Activated CD8-positive, alpha-beta memory T cell treated with anti-CD3 and anti-CD28 coated beads, Interleukin-2, amount 10 ng/mL, durations not matched to agents 7 days and 5 days (primary cell): Measurements from ENCODE around the gene ADAM12. TPM values are rescaled to one million over a fixed set of nuclear protein-coding genes. Genes with fewer than 3 reads are reported as not detected.

ENCODE experiments used
- ATAC-seq: fragments of 150-1000 bp; cut with Tn5 transposase; one replicate; pipeline ENCODE4 v1.10.0; 2021; ENCODE audit warnings: moderate library complexity
- CTCF ChIA-PET: fragments of 350-600 bp; sonication (Branson Sonifier 250); formaldehyde crosslinking; loops from one replicate; lab custom pipeline; 2021; ENCODE audit warnings: antibody characterized with exemption; lab: Charles Lee
- DNase-seq: peaks from one replicate; pipeline ENCODE4 v3.0.0-alpha.2; 2020
- H3K27ac Mint-ChIP-seq: one replicate; pipeline ENCODE4 v1.8.0; 2021; ENCODE audit warnings: mild to moderate bottlenecking, mixed read lengths
- H3K27me3 Mint-ChIP-seq: one replicate; pipeline ENCODE4 v1.8.0; 2021; ENCODE audit warnings: mixed read lengths
- H3K36me3 Mint-ChIP-seq: one replicate; pipeline ENCODE4 v1.8.0; 2021; ENCODE audit warnings: mild to moderate bottlenecking, mixed read lengths
- H3K4me1 Mint-ChIP-seq: one replicate; pipeline ENCODE4 v1.8.0; 2021; ENCODE audit warnings: mixed read lengths
- H3K4me3 Mint-ChIP-seq: one replicate; pipeline ENCODE4 v1.8.0; 2021; ENCODE audit warnings: mild to moderate bottlenecking, moderate library complexity, mixed read lengths
- H3K9me3 Mint-ChIP-seq: one replicate; pipeline ENCODE4 v1.8.0; 2022; ENCODE audit warnings: low read depth, mixed read lengths
- total RNA-seq, 2 experiments: library from RNA; stranded (reverse); gene quantifications; one replicate each; pipeline ENCODE4 v1.2.3, GENCODE V29; 2021

ADAM12 gene
- total RNA-seq, 2 experiments from 2014 or later: 0.67 TPM; not detected in 1

- no peaks in the 10 kb centered on the region for H3K36me3 Mint-ChIP-seq
- CTCF ChIA-PET: no interaction called here
- DNase-seq: no peak
- no peaks in the 10 kb centered on the region for H3K27me3 Mint-ChIP-seq
- H3K4me1 Mint-ChIP-seq: no peaks in the 10 kb centered on the region
- no peak overlapping the region for H3K4me3 Mint-ChIP-seq
- ATAC-seq: no peak
- H3K9me3 Mint-ChIP-seq: peaks cover 7% of the 10 kb centered on the region
- no peak overlapping the region for H3K27ac Mint-ChIP-seq
These were observed 120.0 kb downstream of the ADAM12 start for GRCh38 chr10:126268013-126268920.

DNA sequence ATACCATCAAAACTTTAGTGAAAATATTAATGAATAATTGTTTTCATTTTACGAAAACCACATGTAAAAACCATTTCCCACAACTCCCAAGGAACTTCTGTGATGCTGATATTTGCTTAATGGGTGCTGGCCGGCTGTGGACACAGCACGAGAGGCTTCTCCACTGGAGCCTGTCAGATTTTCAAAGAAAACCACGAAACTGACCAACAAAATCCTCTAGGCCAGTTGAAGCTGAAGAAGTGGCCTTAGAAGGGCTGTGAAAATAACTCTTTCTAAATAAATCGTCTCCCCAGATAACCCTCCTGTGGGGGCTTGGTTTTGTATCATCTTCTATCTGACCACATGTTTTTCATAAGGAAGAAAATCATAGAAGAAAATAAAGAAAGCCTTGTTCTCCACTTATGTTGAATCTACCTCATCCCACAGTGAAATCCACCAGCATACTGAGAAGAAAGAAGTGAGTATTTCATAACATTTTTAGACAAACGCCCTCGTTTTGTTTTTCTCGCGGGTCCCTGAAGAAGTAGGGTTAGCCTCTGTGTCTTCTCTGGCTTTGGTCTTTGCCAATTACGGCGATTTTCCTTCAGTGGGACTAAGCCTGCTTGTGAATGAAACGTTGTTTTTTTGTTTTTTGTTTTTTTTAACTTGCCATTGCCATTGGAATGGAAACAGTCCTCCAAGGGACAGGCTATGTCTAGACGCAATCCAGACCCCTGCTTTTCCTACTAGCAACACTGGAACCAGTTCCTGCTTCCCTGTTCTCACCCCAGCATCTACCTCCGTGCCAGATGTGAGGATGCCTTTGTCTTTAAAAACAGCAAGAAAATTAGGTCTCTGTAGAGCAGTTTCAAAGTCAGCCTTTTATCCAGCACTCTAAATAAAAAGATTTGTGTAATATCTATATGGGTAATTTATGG lies 123.9 kb downstream of the ADAM12 start:
- ATAC-seq (no peak), DNase-seq (no peak)
- no peak overlapping the region for H3K4me3 Mint-ChIP-seq
- no peaks in the 10 kb centered on the region for H3K27me3 Mint-ChIP-seq
- CTCF ChIA-PET: no interaction called here
- no peak overlapping the region for H3K27ac Mint-ChIP-seq
- H3K36me3 Mint-ChIP-seq: no peaks in the 10 kb centered on the region
- no peaks in the 10 kb centered on the region for H3K4me1 Mint-ChIP-seq
- H3K9me3 Mint-ChIP-seq: peaks cover 9% of the 10 kb centered on the region

- no peak overlapping the region for H3K27ac Mint-ChIP-seq
- H3K27me3 Mint-ChIP-seq: no peaks in the 10 kb centered on the region
- no peak for ATAC-seq
- no peak overlapping the region for H3K4me3 Mint-ChIP-seq
- DNase-seq: no peak
- no peaks in the 10 kb centered on the region for H3K36me3 Mint-ChIP-seq
- CTCF ChIA-PET: no interaction called here
- peaks cover 9% of the 10 kb centered on the region for H3K9me3 Mint-ChIP-seq
- H3K4me1 Mint-ChIP-seq: no peaks in the 10 kb centered on the region
These were observed 125.1 kb downstream of the ADAM12 start for GRCh38 chr10:126263006-126263676.

GRCh38 chr10:126262233-126262838 lies 125.9 kb downstream of the ADAM12 start:
- Mint-ChIP-seq H3K9me3 (peaks cover 7% of the 10 kb centered on the region), H3K4me1 (no peaks in the 10 kb centered on the region), H3K36me3 (no peaks in the 10 kb centered on the region), H3K27ac (no peak overlapping the region), H3K27me3 (no peaks in the 10 kb centered on the region), H3K4me3 (no peak overlapping the region)
- no peak for ATAC-seq
- DNase-seq: no peak
- CTCF ChIA-PET: no interaction called here

GRCh38 chr10:126259760-126260479 lies 128.4 kb downstream of the ADAM12 start:
- Mint-ChIP-seq H3K27me3 (no peaks in the 10 kb centered on the region), H3K9me3 (peaks cover 5% of the 10 kb centered on the region), H3K27ac (no peak overlapping the region), H3K4me1 (no peaks in the 10 kb centered on the region), H3K36me3 (no peaks in the 10 kb centered on the region), H3K4me3 (no peak overlapping the region)
- CTCF ChIA-PET: no interaction called here
- no peak for ATAC-seq
- DNase-seq: no peak

- no peak for DNase-seq
- peaks cover 8% of the 10 kb centered on the region for H3K9me3 Mint-ChIP-seq
- H3K27me3 Mint-ChIP-seq: no peaks in the 10 kb centered on the region
- CTCF ChIA-PET: no interaction called here
- no peak overlapping the region for H3K27ac Mint-ChIP-seq
- ATAC-seq: no peak
- H3K4me3 Mint-ChIP-seq: no peak overlapping the region
- no peaks in the 10 kb centered on the region for H3K36me3 Mint-ChIP-seq
- H3K4me1 Mint-ChIP-seq: no peaks in the 10 kb centered on the region
These were observed 131.4 kb downstream of the ADAM12 start for GRCh38 chr10:126256864-126257263.

DNA sequence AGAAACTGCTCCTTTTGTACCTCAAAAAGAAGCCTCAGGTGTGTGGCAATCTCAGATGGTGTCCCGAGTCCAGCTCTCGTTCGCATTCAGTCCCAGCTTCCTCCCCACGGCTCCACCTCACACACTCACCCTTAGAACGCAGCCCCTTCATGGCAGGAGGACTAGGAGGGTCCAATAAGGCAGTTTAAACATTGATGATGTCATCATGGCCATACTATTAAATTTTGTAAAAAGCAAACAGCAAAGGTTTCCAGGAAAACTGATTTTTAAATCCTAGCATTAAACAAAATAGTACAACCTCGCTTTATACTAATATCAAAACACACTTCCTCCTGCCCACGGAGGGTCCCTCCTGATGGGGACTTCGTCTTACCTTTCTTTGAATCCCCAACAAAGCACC lies 133.0 kb downstream of the ADAM12 start:
- CTCF ChIA-PET: no interaction called here
- no peaks in the 10 kb centered on the region for H3K27me3 Mint-ChIP-seq
- H3K36me3 Mint-ChIP-seq: no peaks in the 10 kb centered on the region
- peaks cover 13% of the 10 kb centered on the region for H3K9me3 Mint-ChIP-seq
- no peak for DNase-seq
- ATAC-seq: no peak
- no peak overlapping the region for H3K27ac Mint-ChIP-seq
- no peak overlapping the region for H3K4me3 Mint-ChIP-seq
- H3K4me1 Mint-ChIP-seq: no peaks in the 10 kb centered on the region

DNA sequence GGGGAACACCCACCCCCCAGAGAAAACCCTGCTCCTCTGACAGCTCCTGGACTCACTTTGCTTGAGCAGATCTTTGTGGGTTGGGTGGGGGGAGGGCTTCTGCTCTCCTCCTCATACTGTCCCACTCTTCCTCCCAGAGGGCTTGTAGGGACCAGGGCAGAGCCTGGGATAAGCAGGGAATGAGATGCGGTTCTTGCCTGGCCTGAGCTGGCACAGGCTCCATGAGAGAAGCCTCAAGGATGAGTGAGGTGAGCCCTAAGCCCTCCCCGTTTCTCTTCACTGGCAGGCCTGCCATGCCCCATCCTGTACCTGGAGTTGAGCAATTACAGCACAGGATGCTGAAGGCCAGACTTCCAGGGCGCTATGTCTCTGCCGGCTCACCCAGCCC lies 134.7 kb downstream of the ADAM12 start:
- H3K4me1 Mint-ChIP-seq: no peaks in the 10 kb centered on the region
- no peak overlapping the region for H3K27ac Mint-ChIP-seq
- H3K27me3 Mint-ChIP-seq: no peaks in the 10 kb centered on the region
- DNase-seq (no peak), ATAC-seq (no peak)
- no peaks in the 10 kb centered on the region for H3K36me3 Mint-ChIP-seq
- peaks cover 13% of the 10 kb centered on the region for H3K9me3 Mint-ChIP-seq
- H3K4me3 Mint-ChIP-seq: no peak overlapping the region
- CTCF ChIA-PET: no interaction called here

GRCh38 chr10:126252884-126253610 lies 135.2 kb downstream of the ADAM12 start:
- Mint-ChIP-seq H3K9me3 (peaks cover 13% of the 10 kb centered on the region), H3K36me3 (no peaks in the 10 kb centered on the region), H3K27ac (no peak overlapping the region), H3K4me1 (no peaks in the 10 kb centered on the region), H3K4me3 (no peak overlapping the region), H3K27me3 (no peaks in the 10 kb centered on the region)
- DNase-seq: no peak
- CTCF ChIA-PET: no interaction called here
- ATAC-seq: no peak

- H3K27me3 Mint-ChIP-seq: no peaks in the 10 kb centered on the region
- ATAC-seq: no peak
- no peak overlapping the region for H3K4me3 Mint-ChIP-seq
- peaks cover 13% of the 10 kb centered on the region for H3K9me3 Mint-ChIP-seq
- no peak for DNase-seq
- no peak overlapping the region for H3K27ac Mint-ChIP-seq
- H3K4me1 Mint-ChIP-seq: no peaks in the 10 kb centered on the region
- no peaks in the 10 kb centered on the region for H3K36me3 Mint-ChIP-seq
- CTCF ChIA-PET: no interaction called here
These were observed 136.4 kb downstream of the ADAM12 start for GRCh38 chr10:126251778-126252407.

DNA sequence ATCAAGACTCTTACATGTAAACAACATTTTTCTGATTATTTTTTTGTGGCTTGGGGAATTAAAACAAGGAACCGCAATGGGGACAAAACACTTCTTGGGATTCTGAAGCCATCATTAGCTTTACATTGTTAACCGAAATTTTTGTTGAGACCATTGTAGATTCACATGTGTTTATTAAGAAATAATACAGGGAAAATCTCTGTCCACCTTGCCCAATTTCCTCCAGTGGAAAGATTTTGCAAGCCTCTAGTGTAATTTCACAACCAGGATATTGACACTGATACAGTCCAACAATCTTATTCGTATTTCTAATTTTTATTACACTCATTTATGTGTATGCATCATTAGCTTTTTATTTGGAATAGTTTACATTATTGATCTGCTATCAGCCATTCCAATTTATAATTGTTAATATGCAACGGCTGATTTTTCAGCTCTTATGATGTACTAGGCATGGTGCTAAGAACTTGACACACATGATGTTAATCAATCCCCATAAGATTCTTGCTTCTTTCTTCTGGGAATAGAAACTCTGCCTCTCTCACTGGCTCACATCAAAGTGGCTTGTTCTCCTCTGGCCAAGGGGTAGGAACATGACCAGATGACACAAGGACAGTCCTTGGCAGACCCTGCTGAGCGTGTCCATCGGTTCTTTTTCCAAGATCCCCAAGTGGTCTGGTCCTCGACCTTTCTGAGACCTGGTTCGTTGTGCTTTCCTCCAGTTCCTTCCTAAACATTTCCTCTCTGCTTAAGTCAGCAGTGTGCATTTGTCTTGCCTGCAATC lies 137.6 kb downstream of the ADAM12 start:
- DNase-seq (no peak), ATAC-seq (no peak)
- CTCF ChIA-PET: no interaction called here
- H3K27me3 Mint-ChIP-seq: no peaks in the 10 kb centered on the region
- no peak overlapping the region for H3K4me3 Mint-ChIP-seq
- no peaks in the 10 kb centered on the region for H3K36me3 Mint-ChIP-seq
- H3K27ac Mint-ChIP-seq: no peak overlapping the region
- no peaks in the 10 kb centered on the region for H3K4me1 Mint-ChIP-seq
- H3K9me3 Mint-ChIP-seq: peaks cover 11% of the 10 kb centered on the region
